ENCODE data around the gene SSH2. TPM values are rescaled to one million over a fixed set of nuclear protein-coding genes. Genes with fewer than 3 reads are reported as not detected.
"Not testable (repeated sequence)": the region's sequence is repeated elsewhere in the genome, so short reads cannot be mapped to it uniquely, and the experiment has no call there.

The SSH2 gene
- total RNA-seq, 1 donor from 2014 or later, result 42.8 TPM

DNA sequence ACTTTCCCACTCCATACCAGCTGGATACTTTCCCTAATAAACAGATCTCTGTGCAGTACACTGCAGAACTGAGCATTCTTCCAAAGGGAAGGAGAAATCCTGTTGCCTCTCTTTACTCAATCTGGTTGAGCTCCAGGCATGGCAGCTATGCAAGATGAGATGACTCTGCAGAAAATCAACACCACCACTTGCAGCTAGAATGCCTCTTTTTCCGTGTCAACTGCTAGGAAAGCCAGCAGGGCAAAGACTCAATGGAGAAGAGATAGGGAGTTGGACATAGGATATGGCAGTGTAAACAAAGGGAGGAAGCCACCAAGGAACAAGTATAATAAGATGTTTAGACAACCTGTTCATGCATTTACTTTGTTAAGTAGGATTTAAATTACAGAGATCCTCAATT, 266.9 kb downstream of the SSH2 start:
- Mint-ChIP-seq H3K36me3 (ENCODE audit: low read depth) (peaks cover 53% of the 10 kb centered on the region), H3K27ac (no peak overlapping the region), H3K27me3 (no peaks in the 10 kb centered on the region), H3K4me1 (peaks cover 29% of the 10 kb centered on the region), H3K4me3 (no peak overlapping the region), H3K9me3 (no peaks in the 10 kb centered on the region)
- intact Hi-C loops (cut with micrococcal nuclease), result no loop called here
- no peak for DNase-seq

DNA sequence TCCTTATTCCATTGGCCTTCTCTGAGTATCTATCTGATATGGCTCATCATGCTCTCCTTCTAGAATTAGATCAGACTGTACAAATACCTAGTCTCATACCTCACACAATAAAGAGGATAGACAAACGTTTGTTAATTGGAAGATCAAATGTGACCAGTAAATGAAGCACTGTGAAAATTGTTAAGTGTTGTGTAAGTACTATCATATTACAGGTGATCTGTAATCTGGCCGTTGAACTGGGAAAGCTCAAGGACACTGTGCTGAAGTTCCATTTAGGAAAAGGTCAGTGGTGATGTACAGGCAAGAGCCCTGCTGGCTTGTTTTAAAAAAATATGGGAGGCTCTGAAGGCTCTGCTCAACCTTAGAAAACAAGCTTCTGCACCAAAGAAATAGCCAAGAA, 268.8 kb downstream of the SSH2 start:
- H3K27ac Mint-ChIP-seq, result no peak overlapping the region

DNA sequence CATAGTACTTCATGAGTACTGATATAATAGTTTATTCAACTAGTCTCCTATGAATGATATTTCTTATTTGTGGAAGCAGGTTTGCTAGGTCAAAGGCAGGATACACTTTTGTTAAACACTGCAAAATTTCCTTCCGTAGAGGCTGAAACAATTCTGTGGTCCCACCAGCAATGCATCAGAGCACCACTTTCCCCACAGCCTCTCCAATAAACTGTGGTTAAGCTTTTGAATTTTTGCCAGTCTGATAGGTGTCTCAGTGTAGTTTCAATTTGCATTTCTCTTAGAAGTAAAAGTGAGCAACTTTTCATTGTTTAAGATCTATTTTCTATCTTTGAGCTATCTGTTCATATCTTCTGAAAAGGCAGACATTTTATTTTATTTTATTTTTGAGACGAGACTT, 270.9 kb downstream of the SSH2 start:
- Mint-ChIP-seq H3K27ac (peak overlapping the region; percentile 25), H3K36me3 (ENCODE audit: low read depth) (peaks cover 39% of the 10 kb centered on the region), H3K4me1 (peaks cover 4% of the 10 kb centered on the region), H3K27me3 (no peaks in the 10 kb centered on the region), H3K4me3 (no peak overlapping the region), H3K9me3 (no peaks in the 10 kb centered on the region)
- peak; percentile 62 for DNase-seq
- intact Hi-C loops (cut with micrococcal nuclease), result no loop called here

More for the DNA sequence above, 268.8 kb downstream of the SSH2 start:
- intact Hi-C loops (cut with micrococcal nuclease), result no loop called here
- no peaks in the 10 kb centered on the region for H3K9me3 Mint-ChIP-seq
- H3K4me3 Mint-ChIP-seq, result no peak overlapping the region
- no peaks in the 10 kb centered on the region for H3K27me3 Mint-ChIP-seq
- H3K4me1 Mint-ChIP-seq, result peaks cover 18% of the 10 kb centered on the region
- H3K36me3 Mint-ChIP-seq (ENCODE audit: low read depth), result peaks cover 47% of the 10 kb centered on the region
- no peak for DNase-seq

DNA sequence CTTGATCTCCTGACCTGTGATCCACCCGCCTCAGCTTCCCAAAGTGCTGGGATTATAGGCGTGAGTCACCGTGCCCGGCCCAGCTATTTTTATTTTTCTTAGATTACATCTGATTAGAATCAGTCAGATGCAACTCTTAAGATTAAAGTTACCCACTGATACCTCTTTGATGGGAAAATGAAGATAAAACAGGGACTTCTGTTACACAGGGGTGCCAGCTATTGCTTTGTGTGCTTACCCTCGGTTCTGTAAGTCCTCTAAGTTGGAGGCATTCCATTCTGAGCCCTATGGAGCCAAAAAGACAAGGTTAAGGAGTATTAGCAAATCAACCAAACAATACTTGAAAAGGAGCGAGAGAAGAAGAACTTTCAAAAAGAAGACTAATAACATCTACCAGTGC, 274.7 kb downstream of the SSH2 start:
- Mint-ChIP-seq H3K4me1 (peaks cover 4% of the 10 kb centered on the region), H3K27me3 (no peaks in the 10 kb centered on the region), H3K4me3 (no peak overlapping the region), H3K27ac (no peak overlapping the region), H3K36me3 (ENCODE audit: low read depth) (peaks cover 36% of the 10 kb centered on the region), H3K9me3 (no peaks in the 10 kb centered on the region)
- intact Hi-C loops (cut with micrococcal nuclease), result no loop called here
- DNase-seq, result no peak

DNA sequence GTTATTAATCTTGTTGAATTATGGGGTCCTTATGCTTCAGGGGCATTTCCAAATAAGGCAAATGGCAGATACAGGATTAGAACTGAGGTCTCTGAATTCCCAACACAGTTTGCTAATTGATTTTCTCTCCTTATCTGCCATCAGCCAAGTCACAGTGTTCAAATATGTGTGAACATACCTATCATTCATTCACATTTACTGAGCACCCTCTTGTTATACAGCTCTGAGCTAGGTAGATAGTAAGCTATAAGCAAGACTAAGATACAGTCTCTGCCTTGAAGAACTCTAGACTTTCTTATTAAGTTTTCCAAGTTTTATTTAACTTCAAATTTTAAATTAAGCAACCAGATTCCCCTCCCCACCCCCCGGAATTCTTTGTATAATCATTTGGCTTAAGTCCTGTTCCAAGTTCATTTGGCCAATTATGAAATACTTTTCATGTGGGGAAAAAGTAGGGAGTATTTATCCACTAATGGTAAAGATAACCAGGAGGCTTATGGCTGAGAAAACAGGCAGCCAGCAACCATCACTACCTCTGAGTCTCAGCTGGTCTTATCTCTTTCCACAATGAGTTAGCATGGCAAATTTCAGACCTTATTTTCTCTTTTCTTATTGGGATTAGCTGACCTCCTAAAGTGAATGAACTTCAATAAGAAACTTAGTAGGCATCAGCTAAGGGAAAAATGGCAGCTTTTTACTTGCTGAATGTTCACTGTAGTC, 275.9 kb downstream of the SSH2 start:
- intact Hi-C loops (cut with micrococcal nuclease), result no loop called here
- no peak for DNase-seq
- Mint-ChIP-seq H3K36me3 (ENCODE audit: low read depth) (peaks cover 39% of the 10 kb centered on the region), H3K9me3 (no peaks in the 10 kb centered on the region), H3K4me1 (peaks cover 2% of the 10 kb centered on the region), H3K4me3 (no peak overlapping the region), H3K27ac (no peak overlapping the region), H3K27me3 (no peaks in the 10 kb centered on the region)

DNA sequence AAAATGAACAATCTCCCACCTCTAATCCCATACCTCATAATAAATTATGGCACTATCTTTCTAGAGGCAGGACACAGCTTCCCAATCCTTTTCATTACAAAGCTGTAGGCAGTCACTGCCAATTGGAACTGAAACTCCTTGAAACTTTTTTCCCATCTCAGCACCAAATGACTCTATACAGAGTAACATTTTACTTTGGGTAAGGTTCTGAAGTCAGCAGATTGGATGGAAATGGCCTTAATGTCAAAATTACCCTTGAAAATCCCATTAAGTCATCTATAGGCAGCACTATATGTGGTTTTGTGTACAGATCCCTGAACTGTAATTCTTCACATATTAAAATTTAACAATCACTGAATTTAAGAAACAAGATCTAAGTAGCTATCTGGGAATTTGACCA, 277.1 kb downstream of the SSH2 start:
- no peak overlapping the region for H3K27ac Mint-ChIP-seq
- H3K4me1 Mint-ChIP-seq, result no peaks in the 10 kb centered on the region
- H3K4me3 Mint-ChIP-seq, result no peak overlapping the region
- H3K9me3 Mint-ChIP-seq, result no peaks in the 10 kb centered on the region
- DNase-seq, result no peak
- peaks cover 42% of the 10 kb centered on the region for H3K36me3 Mint-ChIP-seq (ENCODE audit: low read depth)
- intact Hi-C loops (cut with micrococcal nuclease), result no loop called here
- H3K27me3 Mint-ChIP-seq, result no peaks in the 10 kb centered on the region

DNA sequence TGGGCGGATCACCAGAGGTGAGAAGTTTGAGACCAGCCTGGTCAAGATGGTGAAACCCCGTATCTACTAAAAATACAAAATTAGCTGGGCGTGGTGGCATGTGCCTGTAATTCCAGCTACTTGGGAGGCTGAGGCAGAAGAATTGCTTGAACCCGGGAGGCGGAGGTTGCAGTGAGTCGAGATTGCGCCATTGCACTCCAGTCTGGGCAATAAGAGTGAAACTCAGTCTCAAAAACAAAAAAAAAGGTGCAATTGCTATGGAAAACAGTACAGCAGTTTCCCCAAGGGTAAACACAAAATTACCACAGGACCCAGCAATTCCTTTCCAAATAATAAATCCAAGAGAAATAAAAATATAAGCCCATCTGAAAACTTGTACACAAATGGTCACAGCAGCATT, 278.1 kb downstream of the SSH2 start:
- intact Hi-C loops (cut with micrococcal nuclease); H3K27me3 Mint-ChIP-seq; DNase-seq; H3K4me3 Mint-ChIP-seq; H3K27ac Mint-ChIP-seq; H3K4me1 Mint-ChIP-seq; H3K9me3 Mint-ChIP-seq: not testable (repeated sequence)
- peaks cover 44% of the 10 kb centered on the region for H3K36me3 Mint-ChIP-seq (ENCODE audit: low read depth)

DNA sequence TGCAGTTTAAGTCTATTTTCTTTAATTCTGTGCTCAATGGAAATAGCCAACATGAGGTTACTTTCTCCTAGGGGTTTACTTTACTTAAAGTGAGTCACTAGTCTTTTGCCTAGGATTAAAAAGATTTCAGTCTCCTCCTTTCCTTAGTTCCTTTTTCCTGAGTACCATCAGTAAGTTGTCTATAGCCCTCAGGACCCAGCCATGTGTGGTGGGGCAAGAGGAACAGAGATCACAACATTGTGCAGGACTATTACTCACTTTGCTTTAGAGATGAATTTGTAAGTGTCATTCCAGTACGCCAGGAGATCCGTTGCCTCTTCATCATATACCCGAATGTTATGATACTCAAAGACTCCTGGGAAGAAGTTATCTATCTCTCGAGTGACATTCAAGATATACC, 279.6 kb downstream of the SSH2 start:
- no peaks in the 10 kb centered on the region for H3K9me3 Mint-ChIP-seq
- no peak overlapping the region for H3K4me3 Mint-ChIP-seq
- intact Hi-C loops (cut with micrococcal nuclease), result no loop called here
- peaks cover 5% of the 10 kb centered on the region for H3K4me1 Mint-ChIP-seq
- no peak for DNase-seq
- no peaks in the 10 kb centered on the region for H3K27me3 Mint-ChIP-seq
- H3K27ac Mint-ChIP-seq, result no peak overlapping the region
- H3K36me3 Mint-ChIP-seq (ENCODE audit: low read depth), result peaks cover 40% of the 10 kb centered on the region

DNA sequence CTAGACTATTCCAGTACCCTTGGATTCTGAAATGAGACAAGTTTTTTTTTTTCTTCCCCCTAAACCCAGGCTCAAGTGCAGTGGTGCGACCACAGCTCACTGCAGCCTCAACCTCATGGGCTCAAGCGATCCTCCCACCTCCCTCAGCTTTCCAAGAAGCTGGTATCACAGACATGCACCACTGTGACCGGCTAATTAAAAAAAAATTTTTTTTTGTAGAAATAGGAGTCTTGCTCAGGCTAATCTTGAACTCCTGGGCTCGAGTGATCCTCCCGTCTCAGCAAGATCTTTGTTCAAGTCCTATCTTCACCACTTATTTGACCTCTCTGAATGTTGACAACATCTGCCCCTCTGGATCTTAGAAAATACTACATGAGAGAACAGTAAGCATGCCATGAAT, 280.7 kb downstream of the SSH2 start:
- DNase-seq, result no peak
- H3K27ac Mint-ChIP-seq, result no peak overlapping the region
- no peaks in the 10 kb centered on the region for H3K9me3 Mint-ChIP-seq
- H3K36me3 Mint-ChIP-seq (ENCODE audit: low read depth), result peaks cover 47% of the 10 kb centered on the region
- intact Hi-C loops (cut with micrococcal nuclease), result no loop called here
- H3K27me3 Mint-ChIP-seq, result no peaks in the 10 kb centered on the region
- no peak overlapping the region for H3K4me3 Mint-ChIP-seq
- peaks cover 8% of the 10 kb centered on the region for H3K4me1 Mint-ChIP-seq

DNA sequence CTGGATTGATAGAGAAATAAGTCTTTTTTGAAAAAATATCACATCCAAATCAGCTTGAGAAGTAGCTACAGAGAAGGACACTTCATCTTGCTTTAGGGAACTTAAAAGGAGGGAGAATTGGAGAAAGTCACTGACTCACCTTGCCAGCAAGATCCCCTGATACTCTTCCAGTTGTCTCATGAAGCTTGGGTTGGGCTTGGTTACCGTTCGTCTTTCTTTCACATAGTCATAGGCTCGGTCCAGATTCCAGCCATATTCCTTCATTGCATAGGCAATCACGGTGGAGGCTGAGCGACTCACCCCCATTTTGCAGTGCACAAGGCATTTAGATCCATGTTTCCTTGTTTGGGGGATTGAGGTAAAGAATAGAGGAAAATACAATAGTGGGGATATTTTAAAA, 282.0 kb downstream of the SSH2 start:
- Mint-ChIP-seq H3K4me1 (peaks cover 8% of the 10 kb centered on the region), H3K27ac (no peak overlapping the region), H3K36me3 (ENCODE audit: low read depth) (peaks cover 43% of the 10 kb centered on the region), H3K4me3 (no peak overlapping the region), H3K27me3 (no peaks in the 10 kb centered on the region), H3K9me3 (no peaks in the 10 kb centered on the region)
- intact Hi-C loops (cut with micrococcal nuclease), result no loop called here
- DNase-seq, result no peak

DNA sequence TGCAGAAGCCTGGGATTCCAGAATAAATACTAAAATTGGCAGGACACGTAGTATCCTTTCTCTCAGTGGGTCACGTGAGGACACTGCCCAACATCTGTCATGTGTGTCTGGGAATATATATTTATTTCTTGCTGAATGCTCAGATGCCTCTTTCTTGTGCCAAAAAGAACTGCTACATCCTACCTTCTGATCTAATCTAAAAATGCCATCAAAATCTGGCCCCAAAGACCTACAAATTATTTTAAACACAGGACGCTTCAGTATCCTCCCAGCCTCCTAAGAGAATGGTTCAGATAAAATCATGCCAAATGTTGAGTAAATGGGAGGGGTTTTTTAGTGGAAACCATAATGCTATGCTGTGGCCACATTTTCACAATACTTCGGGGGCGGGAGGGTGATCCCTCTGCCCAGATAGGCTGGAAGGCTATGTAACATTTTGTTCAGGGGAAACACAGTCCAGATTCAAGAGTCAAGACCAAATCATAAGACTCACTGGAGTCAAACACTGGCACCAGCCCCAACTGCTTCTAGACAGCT, 284.4 kb downstream of the SSH2 start:
- intact Hi-C loops (cut with micrococcal nuclease), result no loop called here
- no peak for DNase-seq
- Mint-ChIP-seq H3K4me3 (no peak overlapping the region), H3K36me3 (ENCODE audit: low read depth) (peaks cover 42% of the 10 kb centered on the region), H3K27ac (peak overlapping the region; percentile 20), H3K9me3 (no peaks in the 10 kb centered on the region), H3K4me1 (peaks cover 13% of the 10 kb centered on the region), H3K27me3 (no peaks in the 10 kb centered on the region)

DNA sequence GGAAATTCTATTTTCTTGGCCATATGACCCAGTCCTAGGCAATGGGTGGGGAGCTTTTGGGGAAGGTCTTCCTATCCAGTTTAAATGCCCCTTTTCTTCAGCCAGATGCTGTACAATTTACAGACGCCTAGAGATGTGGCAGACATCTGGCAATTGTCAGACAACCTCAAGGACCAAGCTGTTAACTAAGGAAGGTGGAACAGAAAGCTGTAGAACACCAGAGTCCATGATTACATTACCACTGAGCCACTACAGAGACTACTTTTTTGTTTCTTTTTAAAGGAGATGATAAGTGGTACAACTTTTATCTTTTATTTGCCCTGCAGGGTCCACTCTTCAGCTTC, 286.2 kb downstream of the SSH2 start:
- DNase-seq, result no peak
- intact Hi-C loops (cut with micrococcal nuclease), result no loop called here
- Mint-ChIP-seq H3K9me3 (no peaks in the 10 kb centered on the region), H3K4me1 (peaks cover 22% of the 10 kb centered on the region), H3K4me3 (no peak overlapping the region), H3K27ac (no peak overlapping the region), H3K27me3 (no peaks in the 10 kb centered on the region), H3K36me3 (ENCODE audit: low read depth) (peaks cover 32% of the 10 kb centered on the region)

DNA sequence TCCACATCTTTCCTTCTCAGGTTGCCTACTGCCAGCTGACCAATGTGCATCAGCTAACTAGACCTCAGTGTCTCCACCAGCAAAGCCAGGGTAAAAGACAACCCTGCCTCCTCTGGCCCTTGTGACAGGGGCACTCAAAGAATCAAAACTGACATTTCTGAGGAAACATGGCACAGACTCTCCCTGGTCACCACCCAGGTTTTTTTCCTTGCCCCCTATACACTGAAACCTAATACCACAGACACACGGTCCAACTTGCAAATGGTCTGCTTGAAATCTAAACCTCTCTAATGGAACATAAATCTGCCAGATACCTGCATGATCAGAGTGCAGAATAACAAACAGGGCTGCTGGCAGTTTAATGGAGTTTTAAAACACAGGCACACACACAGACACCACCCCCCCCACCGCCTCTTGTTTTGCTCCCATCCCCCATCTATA, 287.8 kb downstream of the SSH2 start:
- Mint-ChIP-seq H3K27me3 (no peaks in the 10 kb centered on the region), H3K36me3 (ENCODE audit: low read depth) (peaks cover 22% of the 10 kb centered on the region), H3K27ac (no peak overlapping the region), H3K4me1 (peaks cover 22% of the 10 kb centered on the region), H3K9me3 (no peaks in the 10 kb centered on the region), H3K4me3 (no peak overlapping the region)
- DNase-seq, result no peak
- intact Hi-C loops (cut with micrococcal nuclease), result no loop called here

DNA sequence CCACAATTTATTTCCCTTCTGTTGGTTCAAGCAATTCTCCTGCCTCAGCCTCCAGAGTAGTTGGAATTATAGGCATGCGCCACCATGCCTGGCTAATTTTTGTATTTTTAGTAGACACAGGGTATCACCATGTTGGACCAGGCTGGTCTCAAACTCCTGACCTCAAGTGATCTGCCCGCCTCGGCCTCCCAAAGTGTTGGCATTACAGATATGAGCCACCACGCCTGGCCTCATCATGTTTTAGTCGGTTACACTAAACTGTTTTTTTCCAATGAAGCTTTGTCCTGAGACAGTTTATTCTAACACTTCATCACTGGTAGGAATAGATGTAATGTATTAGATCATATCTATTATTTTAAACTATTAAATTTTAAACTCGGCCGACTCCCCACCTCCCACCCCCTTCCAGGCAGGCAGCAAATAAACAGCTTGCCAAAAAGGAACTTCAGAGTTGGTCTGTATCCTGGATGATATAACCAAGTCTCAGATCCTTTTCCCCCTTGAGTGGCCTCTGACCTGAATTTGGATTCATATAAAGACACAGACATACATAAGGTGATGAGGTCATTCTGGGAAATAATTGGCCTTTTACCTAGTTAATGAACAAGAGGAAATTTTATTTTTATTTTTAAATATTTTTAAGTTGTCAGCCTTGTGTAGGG, 288.9 kb downstream of the SSH2 start:
- no peak overlapping the region for H3K27ac Mint-ChIP-seq
- peaks cover 22% of the 10 kb centered on the region for H3K4me1 Mint-ChIP-seq
- intact Hi-C loops (cut with micrococcal nuclease), result no loop called here
- no peaks in the 10 kb centered on the region for H3K27me3 Mint-ChIP-seq
- no peak overlapping the region for H3K4me3 Mint-ChIP-seq
- no peaks in the 10 kb centered on the region for H3K9me3 Mint-ChIP-seq
- DNase-seq, result no peak
- H3K36me3 Mint-ChIP-seq (ENCODE audit: low read depth), result peaks cover 29% of the 10 kb centered on the region
